CD4-positive, alpha-beta T cell (primary cell): ENCODE data around the gene PBX1. TPM values are rescaled to one million over a fixed set of nuclear protein-coding genes. Genes with fewer than 3 reads are reported as not detected.

Experiments used
- ATAC-seq: fragments of 200-7000 bp; cut with Tn5 transposase; one replicate; pipeline ENCODE4 v1.10.0; 2022; ENCODE audit warnings: mild to moderate bottlenecking; ENCODE audit not compliant: poor library complexity
- CTCF ChIA-PET: fragments of 350-600 bp; sonication (Branson Sonifier 250); formaldehyde crosslinking; loops from one replicate; lab custom pipeline; 2021; ENCODE audit warnings: antibody characterized with exemption, inconsistent platforms; lab: Charles Lee
- POLR2A ChIA-PET: fragments of 350-600 bp; sonication (Branson Sonifier 250); formaldehyde crosslinking; loops from one replicate; lab custom pipeline; 2021; ENCODE audit warnings: antibody characterized with exemption, inconsistent platforms; lab: Charles Lee
- DNase-seq, 14 experiments: peaks; one replicate each; pipeline ENCODE4 v3.0.0-alpha.2; 2013 to 2020; ENCODE audit warnings: mixed read lengths in 2 of 14
- H3K27ac ChIP-seq, 2 donors: one replicate each; pipeline versions ENCODE4 v1.5.1 to v1.7.0; 2013; ENCODE audit warnings: low read length in 2 of 2, low read depth in 1 of 2, mild to moderate bottlenecking in 1 of 2
- H3K27me3 ChIP-seq, 2 experiments: 1 replicate in 1 of 2; 2 replicates in 1 of 2; pipeline versions ENCODE4 v1.6.1 to v1.7.0; 2013; ENCODE audit warnings: low read length in 2 of 2, control low read depth in 1 of 2, mild to moderate bottlenecking in 1 of 2, moderate library complexity in 1 of 2; ENCODE audit not compliant: insufficient read depth in 2 of 2, control insufficient read depth in 1 of 2
- H3K36me3 ChIP-seq: one replicate; pipeline ENCODE4 v1.6.1; 2013; ENCODE audit warnings: low read length, control low read depth; ENCODE audit not compliant: insufficient read depth
- H3K4me1 ChIP-seq: one replicate; pipeline ENCODE4 v1.6.1; 2013; ENCODE audit warnings: low read length, control low read depth; ENCODE audit not compliant: insufficient read depth
- H3K4me3 ChIP-seq: one replicate; pipeline ENCODE4 v1.5.1; 2013; ENCODE audit warnings: mild to moderate bottlenecking, low read length, moderate library complexity
- H3K9me3 ChIP-seq, 2 experiments: 1 replicate in 1 of 2; 2 replicates in 1 of 2; pipeline versions ENCODE4 v1.6.1 to v1.7.0; 2013; ENCODE audit warnings: low read length in 2 of 2, mild to moderate bottlenecking in 2 of 2, control low read depth in 1 of 2, moderate library complexity in 1 of 2; ENCODE audit not compliant: control insufficient read depth in 1 of 2, insufficient read depth in 1 of 2
- H3K27ac Mint-ChIP-seq: one replicate; pipeline ENCODE4 v1.8.0; 2020; ENCODE audit warnings: mixed read lengths
- H3K27me3 Mint-ChIP-seq: one replicate; pipeline ENCODE4 v1.8.0; 2021; ENCODE audit warnings: mixed read lengths
- H3K36me3 Mint-ChIP-seq: one replicate; pipeline ENCODE4 v1.8.0; 2021; ENCODE audit warnings: low read depth, mixed read lengths
- H3K4me1 Mint-ChIP-seq: one replicate; pipeline ENCODE4 v1.8.0; 2021; ENCODE audit warnings: low read depth, mixed read lengths
- H3K4me3 Mint-ChIP-seq: one replicate; pipeline ENCODE4 v1.8.0; 2020; ENCODE audit warnings: mild to moderate bottlenecking, mixed read lengths
- H3K9me3 Mint-ChIP-seq: one replicate; pipeline ENCODE4 v1.8.0; 2020; ENCODE audit warnings: mixed read lengths
- intact Hi-C, 2 experiments: fragments of 100-400 bp; cut with DNase I in 1 of 2; cut with micrococcal nuclease in 1 of 2; formaldehyde crosslinking; loops; one replicate each; pipeline versions ENCODE4 v1.15.1 to v1.9.0; 2023 to 2025; cut with DNase I, micrococcal nuclease
- total RNA-seq, 174 experiments: library from RNA in 2 of 174; stranded (reverse) in 2 of 174; gene quantifications; one replicate each; pipeline ENCODE4 v1.2.3 and lab custom pipeline; 2021 to 2026
- TF ChIP-seq, protein P1 (sequence below): fragments of 200-600 bp; IDR thresholded peaks from one replicate; pipeline ENCODE4 v1.8.0; 2022; ENCODE audit warnings: antibody characterized with exemption, mild to moderate bottlenecking

PBX1 gene
- total RNA-seq, 2 experiments from 2014 or later: 0.64 to 0.96 TPM

DNA sequence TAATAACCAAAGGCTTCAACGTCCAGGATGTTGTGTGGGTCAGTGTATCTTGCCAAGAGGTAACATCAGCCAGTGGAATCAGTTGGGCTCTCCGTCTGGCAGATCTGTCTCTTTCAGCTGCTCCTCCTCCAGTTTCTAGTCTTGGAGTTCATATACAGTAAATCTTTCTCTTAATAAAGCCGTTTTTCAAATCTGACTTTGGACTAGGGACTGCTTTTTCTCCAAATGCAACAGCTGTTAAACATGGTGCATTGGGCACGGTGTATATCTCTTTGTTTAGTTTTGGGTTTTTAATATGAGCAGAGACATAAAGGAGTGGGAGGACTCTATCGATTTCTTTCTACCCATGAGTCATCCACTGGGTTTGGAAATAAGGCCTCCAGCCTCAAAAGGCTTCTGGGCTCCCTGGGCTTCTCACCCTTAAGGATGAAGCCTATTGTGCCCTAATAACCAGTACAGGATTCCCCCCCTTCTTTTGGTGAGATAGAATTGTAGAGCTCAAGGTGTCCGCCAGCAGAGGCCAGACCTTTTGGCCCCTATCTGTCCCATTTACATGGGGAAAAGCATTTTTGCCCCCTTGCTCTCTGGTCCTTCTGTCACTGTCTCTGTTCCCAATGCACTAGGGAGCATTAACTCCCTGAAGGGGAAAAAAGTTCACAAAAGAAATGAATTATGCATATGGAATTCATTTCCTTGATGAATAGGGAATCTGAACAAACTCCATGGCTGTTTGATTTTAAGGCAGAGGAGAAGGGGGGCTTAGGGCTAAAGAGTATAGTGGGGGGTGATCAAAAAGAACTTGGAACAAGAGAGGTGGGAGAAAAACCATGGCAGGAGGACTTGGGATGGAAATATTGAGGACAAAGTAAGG is 86.0 kb downstream of the PBX1 start:
- ChIA-PET CTCF (no interaction called here), POLR2A (no interaction called here)
- Mint-ChIP-seq H3K36me3 (no peaks in the 10 kb centered on the region), H3K4me1 (no peaks in the 10 kb centered on the region), H3K27me3 (no peaks in the 10 kb centered on the region), H3K27ac (no peak overlapping the region), H3K9me3 (no peaks in the 10 kb centered on the region), H3K4me3 (no peak overlapping the region)
- H3K27me3 ChIP-seq: no peaks in the 10 kb centered on the region
- no peaks in the 10 kb centered on the region for H3K36me3 ChIP-seq
- DNase-seq (no peak), ATAC-seq (no peak)
- H3K4me1 ChIP-seq: no peaks in the 10 kb centered on the region
- peaks cover 0 to under 1% of the 10 kb centered on the region in 2 experiments for H3K9me3 ChIP-seq
- H3K27ac ChIP-seq: no peak overlapping the region
- TF ChIP-seq, protein P1, sequence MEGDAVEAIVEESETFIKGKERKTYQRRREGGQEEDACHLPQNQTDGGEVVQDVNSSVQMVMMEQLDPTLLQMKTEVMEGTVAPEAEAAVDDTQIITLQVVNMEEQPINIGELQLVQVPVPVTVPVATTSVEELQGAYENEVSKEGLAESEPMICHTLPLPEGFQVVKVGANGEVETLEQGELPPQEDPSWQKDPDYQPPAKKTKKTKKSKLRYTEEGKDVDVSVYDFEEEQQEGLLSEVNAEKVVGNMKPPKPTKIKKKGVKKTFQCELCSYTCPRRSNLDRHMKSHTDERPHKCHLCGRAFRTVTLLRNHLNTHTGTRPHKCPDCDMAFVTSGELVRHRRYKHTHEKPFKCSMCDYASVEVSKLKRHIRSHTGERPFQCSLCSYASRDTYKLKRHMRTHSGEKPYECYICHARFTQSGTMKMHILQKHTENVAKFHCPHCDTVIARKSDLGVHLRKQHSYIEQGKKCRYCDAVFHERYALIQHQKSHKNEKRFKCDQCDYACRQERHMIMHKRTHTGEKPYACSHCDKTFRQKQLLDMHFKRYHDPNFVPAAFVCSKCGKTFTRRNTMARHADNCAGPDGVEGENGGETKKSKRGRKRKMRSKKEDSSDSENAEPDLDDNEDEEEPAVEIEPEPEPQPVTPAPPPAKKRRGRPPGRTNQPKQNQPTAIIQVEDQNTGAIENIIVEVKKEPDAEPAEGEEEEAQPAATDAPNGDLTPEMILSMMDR: no peak
- intact Hi-C loops: no loop called here
- no peak overlapping the region for H3K4me3 ChIP-seq

DNA sequence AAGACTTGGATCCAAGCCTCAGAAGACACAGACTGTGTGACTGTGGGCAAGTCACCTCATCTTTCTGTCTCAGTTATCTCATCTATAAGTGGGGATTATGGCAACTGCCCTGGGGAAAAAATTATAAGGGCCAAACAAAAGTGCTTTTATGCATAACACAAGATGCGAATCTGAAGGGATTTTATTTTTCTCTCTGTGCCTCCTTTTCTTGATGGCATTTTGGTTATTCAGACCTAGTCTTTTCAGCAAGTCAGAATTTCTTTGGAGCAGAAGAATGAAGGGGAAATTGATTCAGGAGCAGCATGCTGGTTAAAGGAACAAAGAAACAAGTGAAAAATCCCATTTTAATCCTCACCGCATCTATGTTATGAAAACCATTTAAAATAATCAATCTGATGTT is 86.9 kb downstream of the PBX1 start:
- no peaks in the 10 kb centered on the region for H3K9me3 Mint-ChIP-seq
- H3K9me3 ChIP-seq: peaks cover 0 to 5% of the 10 kb centered on the region in 2 experiments
- H3K36me3 ChIP-seq: no peaks in the 10 kb centered on the region
- H3K4me1 ChIP-seq: no peaks in the 10 kb centered on the region
- H3K27me3 Mint-ChIP-seq: no peaks in the 10 kb centered on the region
- CTCF ChIA-PET: no interaction called here
- H3K27ac ChIP-seq: no peak overlapping the region
- DNase-seq (no peak), ATAC-seq (no peak)
- no peak overlapping the region for H3K27ac Mint-ChIP-seq
- no peaks in the 10 kb centered on the region for H3K4me1 Mint-ChIP-seq
- H3K36me3 Mint-ChIP-seq: no peaks in the 10 kb centered on the region
- H3K27me3 ChIP-seq: no peaks in the 10 kb centered on the region
- TF ChIP-seq, protein P1: no peak
- POLR2A ChIA-PET: no interaction called here
- no peak overlapping the region for H3K4me3 Mint-ChIP-seq
- H3K4me3 ChIP-seq: no peak overlapping the region
- intact Hi-C loops: no loop called here

DNA sequence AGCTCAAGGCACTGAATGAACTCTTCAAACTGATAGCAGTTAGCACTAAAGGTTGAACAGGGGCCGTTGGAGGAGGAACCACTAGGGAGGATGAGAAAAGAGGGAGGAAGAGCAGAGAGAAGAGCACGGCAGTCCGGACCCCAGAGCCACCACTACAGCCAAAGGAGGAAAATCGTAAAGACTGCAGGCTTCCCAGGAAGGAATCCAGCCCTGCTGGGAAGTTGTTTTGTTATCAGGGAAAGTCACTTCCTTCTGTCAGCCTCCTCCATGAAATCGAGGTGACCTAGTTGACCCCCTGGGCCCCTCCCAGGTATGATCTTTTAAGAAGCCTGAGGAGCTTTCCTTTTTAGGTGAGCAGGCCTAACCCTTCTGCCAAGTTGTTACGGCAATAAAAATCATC is 88.2 kb downstream of the PBX1 start:
- ChIA-PET CTCF (no interaction called here), POLR2A (no interaction called here)
- Mint-ChIP-seq H3K4me1 (no peaks in the 10 kb centered on the region), H3K36me3 (no peaks in the 10 kb centered on the region), H3K27me3 (no peaks in the 10 kb centered on the region), H3K27ac (no peak overlapping the region), H3K9me3 (no peaks in the 10 kb centered on the region), H3K4me3 (no peak overlapping the region)
- Histone ChIP-seq H3K4me1 (no peaks in the 10 kb centered on the region), H3K36me3 (no peaks in the 10 kb centered on the region), H3K4me3 (no peak overlapping the region), H3K27ac (no peak overlapping the region), H3K27me3 (no peaks in the 10 kb centered on the region), H3K9me3 (peaks cover 0 to 10% of the 10 kb centered on the region in 2 experiments)
- intact Hi-C loops: no loop called here
- no peak for DNase-seq
- no peak for ATAC-seq
- TF ChIP-seq, protein P1: no peak
